Measurements from ENCODE around the gene GOLIM4.
"Not testable (repeated sequence)": the region's sequence is repeated elsewhere in the genome, so short reads cannot be mapped to it uniquely, and the experiment has no call there.

The GOLIM4 gene

DNA sequence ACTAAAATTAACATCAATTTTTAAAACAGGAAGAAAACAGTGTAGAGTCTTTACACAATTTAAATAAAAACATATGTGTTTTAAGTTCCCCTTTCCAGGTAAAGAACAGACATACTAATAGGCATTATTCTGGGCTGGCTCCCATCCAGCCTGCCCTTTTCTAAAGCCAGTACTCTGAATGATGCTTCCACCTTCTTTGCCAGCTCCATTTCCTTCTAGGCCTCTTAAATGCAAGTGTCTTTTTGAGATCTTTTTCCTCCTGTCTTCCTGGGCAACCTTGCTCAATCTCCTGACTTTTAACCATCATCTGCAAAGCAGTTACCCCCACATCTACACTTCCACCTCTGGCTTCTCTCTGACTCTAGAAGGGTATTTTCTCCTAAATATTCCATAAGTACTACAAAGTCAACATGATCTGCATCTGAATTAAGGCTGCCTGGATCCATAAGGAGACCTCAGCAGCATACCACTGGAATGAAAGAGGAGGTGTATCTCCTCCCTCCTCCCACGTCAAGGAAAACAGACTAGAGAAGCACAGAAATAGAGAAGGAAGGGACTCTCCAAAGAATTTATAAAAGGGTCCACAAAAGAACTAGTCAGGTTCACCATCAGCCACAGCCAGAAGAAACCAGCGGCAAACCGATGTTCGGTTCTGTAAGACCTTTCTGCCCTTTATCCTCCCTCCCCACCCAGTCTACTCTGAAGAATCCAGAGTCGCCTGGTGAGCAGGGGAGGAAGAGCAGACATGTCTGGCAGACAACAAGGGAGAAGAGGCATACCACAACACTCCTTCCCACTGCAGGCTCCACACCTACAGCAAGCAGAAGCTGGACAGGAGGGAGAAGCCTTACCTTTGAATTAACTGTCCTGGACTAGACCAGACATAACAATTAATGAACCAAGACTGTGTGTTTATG, 47.1 kb downstream of the GOLIM4 start:
- no peak for DNase-seq (ENCODE audit: low spot score)

DNA sequence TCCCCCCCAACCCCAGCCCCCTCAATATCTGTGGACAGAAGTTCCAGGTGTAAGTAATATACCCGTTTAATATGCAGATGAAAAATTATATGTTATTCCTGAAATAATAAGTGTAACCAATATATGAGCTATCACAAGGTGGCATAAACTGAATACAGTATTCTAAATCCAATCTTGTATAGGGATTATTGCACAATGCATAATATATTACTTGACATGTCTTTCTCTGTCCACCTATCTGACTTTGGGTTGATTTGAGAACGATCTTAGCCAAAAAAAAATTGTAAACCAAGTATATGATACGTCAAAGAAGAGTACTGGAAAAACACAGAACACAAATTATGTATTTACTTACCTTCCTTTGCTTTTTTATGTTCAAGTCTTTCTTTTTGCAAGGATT, 47.8 kb downstream of the GOLIM4 start:
- DNase-seq (ENCODE audit: low spot score) = no peak

- peak; percentile 83 for DNase-seq (ENCODE audit: low spot score)
These were observed 48.4 kb downstream of the GOLIM4 start for GRCh38 chr3:168047190-168047795.

GRCh38 chr3:168044049-168044448, 51.7 kb downstream of the GOLIM4 start:
- DNase-seq (ENCODE audit: low spot score) = no peak

DNA sequence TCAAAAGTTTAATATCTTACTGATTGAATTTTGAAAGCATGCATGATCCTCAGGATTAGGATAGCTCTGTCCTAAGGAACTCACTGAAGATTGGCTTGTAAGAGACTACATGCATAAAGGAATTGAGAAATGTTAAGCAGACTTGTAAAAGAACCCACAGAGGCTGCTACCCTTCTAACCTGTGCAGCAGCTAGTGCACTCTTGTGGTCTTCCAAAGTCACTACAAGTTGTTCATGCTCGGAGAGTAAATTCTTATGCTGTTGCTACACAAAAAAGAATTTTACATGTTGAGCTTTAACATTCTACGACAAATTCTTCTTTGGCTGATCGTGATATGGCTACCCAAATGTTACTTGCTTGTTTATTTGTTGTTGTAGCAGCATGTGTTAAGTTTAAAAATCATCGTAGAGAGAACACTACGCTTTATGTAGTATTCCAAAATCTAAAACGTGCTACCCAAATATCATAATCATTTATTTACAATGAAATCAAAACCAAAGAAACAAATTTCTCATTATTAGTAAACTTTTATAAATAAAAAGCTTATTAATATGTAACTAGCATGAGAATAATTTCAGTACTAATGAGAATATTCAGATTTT, 55.0 kb downstream of the GOLIM4 start:
- peak; percentile 47 for DNase-seq (ENCODE audit: low spot score)

- DNase-seq (ENCODE audit: low spot score) = no peak
These were observed 58.7 kb downstream of the GOLIM4 start for GRCh38 chr3:168037020-168037419.

DNA sequence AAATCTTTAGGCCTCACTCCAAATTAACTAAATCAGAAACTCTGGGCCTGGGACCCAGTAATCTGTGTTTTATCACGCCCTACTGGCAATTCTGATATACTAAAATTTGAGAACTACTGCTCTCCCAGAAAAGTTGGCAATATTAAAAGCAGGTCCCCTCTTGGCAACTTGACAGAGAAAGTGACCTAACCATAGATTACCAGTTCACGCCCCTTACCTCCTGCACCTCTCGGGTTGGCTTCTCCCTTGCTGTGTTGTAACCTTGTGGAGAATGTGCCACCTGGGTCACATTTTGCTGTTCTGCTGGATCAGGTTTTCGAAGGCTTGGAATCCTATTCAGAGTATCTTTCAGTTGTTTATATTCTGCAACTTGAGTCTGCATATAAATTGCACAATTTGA, 59.1 kb downstream of the GOLIM4 start:
- no peak for DNase-seq (ENCODE audit: low spot score)

- DNase-seq (ENCODE audit: low spot score) = peak; percentile 14
These were observed 61.4 kb downstream of the GOLIM4 start for GRCh38 chr3:168034152-168034928.

DNA sequence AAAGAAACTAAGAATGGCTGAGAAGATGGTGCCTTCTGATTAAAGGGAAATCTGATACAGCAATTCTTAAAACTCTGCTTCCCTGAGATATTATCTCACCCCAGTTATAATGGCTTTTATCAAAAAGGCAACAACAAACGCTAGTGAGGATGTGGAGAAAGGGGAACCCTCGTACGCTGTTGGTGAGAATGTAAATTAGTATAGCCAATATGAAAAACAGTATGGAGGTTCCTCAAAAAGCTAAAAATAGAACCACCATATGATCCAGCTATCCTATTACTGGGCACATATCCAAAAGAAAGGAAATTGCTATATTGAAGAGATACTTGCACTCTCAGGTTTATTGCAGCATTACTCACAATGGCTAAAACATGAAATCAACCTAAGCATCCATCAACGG, 65.1 kb downstream of the GOLIM4 start:
- DNase-seq (ENCODE audit: low spot score) = no peak

DNA sequence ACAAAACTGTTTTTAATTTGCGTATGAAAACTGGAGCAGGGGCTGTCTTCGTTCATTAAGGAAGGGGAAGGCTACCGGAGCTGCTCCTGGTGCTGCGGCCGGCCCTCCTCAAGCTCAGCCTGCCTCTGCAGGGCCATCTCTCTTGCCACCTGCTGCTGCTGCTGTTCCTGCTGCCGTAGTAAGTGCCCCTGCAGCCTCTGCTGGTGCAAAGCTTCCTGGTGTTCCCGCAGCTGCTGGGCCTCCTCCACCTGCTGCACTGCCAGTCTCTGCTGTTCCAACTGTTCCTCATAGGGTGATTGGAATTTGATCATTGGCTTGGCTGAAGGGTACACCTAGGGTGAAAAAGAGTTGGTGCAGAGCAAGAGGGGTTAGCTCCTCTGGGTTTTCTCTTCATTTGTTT, 66.0 kb downstream of the GOLIM4 start:
- DNase-seq (ENCODE audit: low spot score) = no peak

GRCh38 chr3:168028086-168028485, 67.6 kb downstream of the GOLIM4 start:
- DNase-seq (ENCODE audit: low spot score) = no peak

- no peak for DNase-seq (ENCODE audit: low spot score)
These were observed 69.0 kb downstream of the GOLIM4 start for GRCh38 chr3:168026764-168027163.

GRCh38 chr3:168025076-168025475, 70.6 kb downstream of the GOLIM4 start:
- no peak for DNase-seq (ENCODE audit: low spot score)

- DNase-seq (ENCODE audit: low spot score) = peak; percentile 63
These were observed 71.2 kb downstream of the GOLIM4 start for GRCh38 chr3:168024537-168024941.

- no peak for DNase-seq (ENCODE audit: low spot score)
These were observed 73.8 kb downstream of the GOLIM4 start for GRCh38 chr3:168021737-168022450.

- DNase-seq (ENCODE audit: low spot score) = not testable (repeated sequence)
These were observed 84.4 kb downstream of the GOLIM4 start for GRCh38 chr3:168011280-168011679.

GRCh38 chr3:168006584-168006983, 89.1 kb downstream of the GOLIM4 start:
- DNase-seq (ENCODE audit: low spot score) = no peak

- DNase-seq (ENCODE audit: low spot score) = no peak
These were observed 91.8 kb downstream of the GOLIM4 start for GRCh38 chr3:168003911-168004310.

DNA sequence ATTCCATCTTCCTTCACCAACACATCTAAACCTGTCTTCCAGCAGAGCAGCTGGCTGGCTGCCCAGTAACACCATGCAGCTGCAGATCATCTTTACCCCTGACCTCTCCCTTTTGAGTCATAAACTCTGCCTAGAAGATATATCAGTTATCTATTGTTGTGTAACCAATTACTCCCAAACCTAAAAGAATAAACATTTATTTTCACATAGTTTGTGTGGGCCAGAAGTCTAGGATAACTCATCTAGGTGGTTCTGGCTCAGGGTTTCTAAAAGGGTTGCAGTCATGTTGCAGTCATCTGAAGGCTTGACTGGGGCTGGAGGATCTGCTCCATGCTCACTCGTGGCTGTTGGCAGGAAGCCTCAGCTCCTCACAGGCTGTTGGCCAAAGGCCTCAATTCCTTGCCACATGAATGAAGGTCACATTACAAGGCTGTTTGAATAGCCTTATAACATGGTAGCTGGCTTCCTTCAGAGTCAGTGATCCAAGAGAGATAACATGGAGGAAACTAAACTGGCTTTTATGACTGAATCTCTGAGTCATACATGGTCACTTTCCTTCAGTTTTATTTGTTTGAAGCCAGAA, 92.8 kb downstream of the GOLIM4 start:
- DNase-seq (ENCODE audit: low spot score) = peak; percentile 83

DNA sequence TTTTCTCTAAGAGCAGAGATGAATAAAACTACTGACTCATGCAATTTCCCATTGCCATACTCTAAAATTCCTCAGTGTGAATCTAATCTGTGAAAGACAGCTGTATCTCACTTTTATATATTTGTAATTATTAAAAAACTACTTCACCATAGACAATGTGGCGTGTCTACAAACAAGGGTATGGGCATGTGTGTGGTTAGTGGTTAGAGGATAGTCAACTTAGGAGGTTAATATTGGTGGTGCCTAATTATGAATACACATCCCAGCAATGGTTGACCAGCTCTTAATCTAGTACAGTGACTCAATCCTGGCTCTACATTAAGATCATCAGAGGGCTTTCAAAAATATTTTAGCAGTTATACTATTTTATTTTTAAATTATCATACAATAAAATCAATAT, 94.5 kb downstream of the GOLIM4 start:
- peak; percentile 9 for DNase-seq (ENCODE audit: low spot score)

DNA sequence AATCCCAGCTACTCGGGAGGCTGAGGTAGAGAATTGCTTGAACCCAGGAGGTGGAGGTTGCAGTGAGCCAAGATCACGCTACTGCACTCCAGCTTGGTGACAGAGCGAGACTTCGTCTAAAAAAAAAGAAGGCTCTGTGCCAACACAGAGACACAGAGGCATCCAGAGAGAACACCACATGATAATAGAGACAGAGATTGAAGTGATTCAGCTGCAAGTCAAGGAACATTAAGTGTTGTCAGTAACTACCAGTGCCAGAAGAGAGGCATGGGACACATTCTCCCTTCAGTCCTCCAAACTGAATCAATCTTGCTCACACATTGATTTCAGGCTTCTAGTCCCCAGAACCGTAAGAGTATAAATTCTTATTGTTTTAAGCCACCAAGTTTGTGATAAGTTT, 97.5 kb downstream of the GOLIM4 start:
- DNase-seq (ENCODE audit: low spot score) = no peak
